GM12878 (cell line): ENCODE data around the gene RAB3B. TPM values are rescaled to one million over a fixed set of nuclear protein-coding genes. Genes with fewer than 3 reads are reported as not detected.

Experiments
- ATAC-seq: fragments of 200-7000 bp; cut with Tn5 transposase; 3 replicates; pipeline ENCODE4 v1.9.1; 2020; ENCODE audit warnings: mild to moderate bottlenecking, moderate library complexity
- BruUV-seq: library from RNA; stranded (reverse); fragments of 400-500 nt; replicated peaks from 2 replicates; lab custom pipeline; 2021; lab: Mats Ljungman, UMichigan
- CTCF ChIA-PET: fragments of 300-600 bp; sonication (Branson Sonifier 250); formaldehyde crosslinking; extraction: SDS; loops from one replicate; lab custom pipeline; 2021; ENCODE audit warnings: inconsistent platforms; lab: Yijun Ruan, JAX
- POLR2A ChIA-PET: fragments of 350-600 bp; formaldehyde crosslinking; extraction: SDS; loops from one replicate; lab custom pipeline; 2021; ENCODE audit warnings: inconsistent platforms; lab: Charles Lee
- RAD21 ChIA-PET: fragments of 300-600 bp; sonication (Branson Sonifier 250); formaldehyde crosslinking; loops from one replicate; lab custom pipeline; 2023; ENCODE audit warnings: antibody characterized with exemption; ENCODE audit not compliant: unreplicated experiment; lab: Charles Lee
- SMC1A ChIA-PET: fragments of 300-600 bp; sonication (Branson Sonifier 250); formaldehyde crosslinking; loops from one replicate; lab custom pipeline; 2023; ENCODE audit not compliant: unreplicated experiment, uncharacterized antibody; lab: Charles Lee
- DNase-seq: peaks from one replicate; pipeline ENCODE4 v3.0.0-alpha.2; 2011; ENCODE audit warnings: low read depth, low spot score
- FAIRE-seq: peaks from 3 replicates; lab custom pipeline; 2011; peaks lifted over from hg19 to GRCh38; lab: Jason Lieb, UNC
- H2AFZ ChIP-seq: 2 replicates; pipeline ENCODE4 v1.6.0; 2011; ENCODE audit warnings: low read depth, low read length, control low read depth; ENCODE audit not compliant: control insufficient read depth
- H3K27ac ChIP-seq: 2 replicates; pipeline ENCODE4 v1.5.1; 2011; ENCODE audit warnings: control low read depth; ENCODE audit not compliant: control insufficient read depth, insufficient read depth
- H3K27me3 ChIP-seq, 2 experiments: replicated peaks in 1 of 2; 2 replicates each; pipeline versions ENCODE4 v1.6.0 to v1.6.1; 2011; ENCODE audit warnings: low read length in 1 of 2; ENCODE audit not compliant: control insufficient read depth in 2 of 2, insufficient read depth in 2 of 2
- H3K36me3 ChIP-seq, 2 experiments: 2 replicates each; pipeline ENCODE4 v1.5.1; 2011; ENCODE audit warnings: low read length in 1 of 2; ENCODE audit not compliant: control insufficient read depth in 2 of 2, insufficient read depth in 2 of 2
- H3K4me1 ChIP-seq: 2 replicates; pipeline ENCODE4 v1.6.1; 2011; ENCODE audit warnings: mild to moderate bottlenecking, low read length, moderate library complexity, mixed read lengths; ENCODE audit not compliant: control insufficient read depth, insufficient read depth
- H3K4me2 ChIP-seq: 2 replicates; pipeline ENCODE4 v1.6.0; 2011; ENCODE audit warnings: control low read depth; ENCODE audit not compliant: control insufficient read depth, insufficient read depth
- H3K4me3 ChIP-seq: fragments of 200-600 bp; sonication (generic); 2 replicates; pipeline ENCODE4 v1.5.1; 2016
- H3K79me2 ChIP-seq: 2 replicates; pipeline ENCODE4 v1.6.0; 2011; ENCODE audit warnings: low read length; ENCODE audit not compliant: control insufficient read depth, insufficient read depth
- H3K9ac ChIP-seq: 2 replicates; pipeline ENCODE4 v1.8.0; 2011; ENCODE audit warnings: low read length, control low read depth, mixed read lengths; ENCODE audit not compliant: control insufficient read depth, insufficient read depth
- H3K9me3 ChIP-seq: replicated peaks from 3 replicates; pipeline ENCODE4 v1.5.1; 2011; ENCODE audit warnings: mild to moderate bottlenecking, low read length; ENCODE audit not compliant: control insufficient read depth, insufficient read depth
- H4K20me1 ChIP-seq: 2 replicates; pipeline ENCODE4 v1.6.0; 2011; ENCODE audit not compliant: control insufficient read depth, insufficient read depth
- HDAC6 ChIP-seq: fragments of 200-600 bp; sonication (generic); IDR thresholded peaks from one replicate; pipeline ENCODE4 v1.8.0; 2017; ENCODE audit warnings: antibody characterized with exemption; ENCODE audit not compliant: unreplicated experiment
- IKZF2 ChIP-seq, 2 experiments: fragments of 450-650 bp; IDR thresholded peaks; 2 replicates each; pipeline ENCODE4 v1.6.1; 2017; ENCODE audit warnings: mild to moderate bottlenecking in 2 of 2, moderate library complexity in 2 of 2
- NFYB ChIP-seq: IDR thresholded peaks from 2 replicates; pipeline ENCODE4 v1.6.1; 2011; ENCODE audit warnings: low read depth, mild to moderate bottlenecking, low read length, improper control_type of control experiment, moderate library complexity; ENCODE audit not compliant: insufficient read depth
- POLR2AphosphoS2 ChIP-seq: IDR thresholded peaks from 2 replicates; pipeline ENCODE4 v1.6.1; 2011; ENCODE audit warnings: low read depth, mild to moderate bottlenecking, low read length, improper control_type of control experiment, moderate library complexity
- POLR2AphosphoS5 ChIP-seq: IDR thresholded peaks from 2 replicates; pipeline ENCODE4 v1.6.1; 2011; ENCODE audit warnings: mild to moderate bottlenecking, low read length, inconsistent platforms
- SIN3A ChIP-seq: IDR thresholded peaks from 2 replicates; pipeline ENCODE4 v1.6.1; 2012; ENCODE audit warnings: low read depth, low read length, improper control_type of control experiment
- SIX5 ChIP-seq: IDR thresholded peaks from 2 replicates; pipeline ENCODE4 v1.6.1; 2011; ENCODE audit warnings: mild to moderate bottlenecking, low read depth, low read length, moderate library complexity; ENCODE audit not compliant: severe bottlenecking
- SP1 ChIP-seq: IDR thresholded peaks from one replicate; pipeline ENCODE4 v1.6.1; 2011; ENCODE audit warnings: low read depth, low read length
- STAT1 ChIP-seq: fragments of 450-650 bp; conservative IDR thresholded peaks from 2 replicates; pipeline ENCODE4 v1.6.1; 2014; ENCODE audit warnings: antibody characterized with exemption, mild to moderate bottlenecking
- SUPT20H ChIP-seq: IDR thresholded peaks from 2 replicates; pipeline ENCODE4 v1.6.1; 2011; ENCODE audit warnings: low read depth, mild to moderate bottlenecking, low read length, moderate library complexity, borderline replicate concordance; ENCODE audit not compliant: control insufficient read depth
- WRNIP1 ChIP-seq: IDR thresholded peaks from 2 replicates; pipeline ENCODE4 v1.6.1; 2011; ENCODE audit warnings: low read depth, low read length, improper control_type of control experiment, borderline replicate concordance
- ZBED1 ChIP-seq: IDR thresholded peaks from 2 replicates; pipeline ENCODE4 v1.6.1; 2016; ENCODE audit warnings: borderline replicate concordance
- WGBS: methylation state at CpG from one replicate; pipeline ENCODE4 v1.1.6; 2016; ENCODE audit warnings: low lambda C conversion rate; ENCODE audit not compliant: insufficient replicate concordance, insufficient coverage; ENCODE audit errors: missing lambda C conversion rate; 5-methylcytosine and 5-hydroxymethylcytosine counted together
- in situ Hi-C: fragments of 300-500 bp; cut with MboI; formaldehyde crosslinking; loops from 9 replicates; pipeline ENCODE4 v1.14.3; 2018; ENCODE audit warnings: mixed read lengths
- intact Hi-C: fragments of 100-400 bp; cut with micrococcal nuclease; formaldehyde crosslinking; loops from one replicate; pipeline ENCODE4 v1.14.2; 2022; ENCODE audit not compliant: unreplicated experiment
- polyA plus RNA-seq, 11 experiments: library from polyadenylated mRNA; depleted of rRNA in 4 of 11; unstranded in 6 of 11; stranded (reverse) in 5 of 11; fragments of >200 nt; fragmentation: Nextera tagmentation in 4 of 11; fragmentation: Illumina TruSeq in 1 of 11; extraction: Ambion mirVana in 4 of 11; extraction: Trizol in 1 of 11; gene quantifications; 1 replicate in 1 of 11; 2 replicates in 10 of 11; pipeline versions ENCODE4 v1.2.1 to v1.2.3, GENCODE V29; 2011 to 2016; ENCODE audit warnings: inconsistent platforms in 2 of 11, missing spikeins in 2 of 11, low read depth in 1 of 11
- total RNA-seq, 4 experiments: library from RNA; depleted of rRNA in 3 of 4; stranded (reverse); fragments of >200 nt in 3 of 4; fragmentation: Illumina TruSeq in 1 of 4; extraction: Trizol in 1 of 4; gene quantifications; 2 replicates each; pipeline versions ENCODE4 v1.2.1 to v1.2.3, GENCODE V29; 2013 to 2021
- TF ChIP-seq, protein P1 (sequence below): fragments of 450-650 bp; IDR thresholded peaks from 2 replicates; pipeline ENCODE4 v1.6.1; 2014; ENCODE audit warnings: mild to moderate bottlenecking
- TF ChIP-seq, protein P2 (sequence below): fragments of 450-650 bp; IDR thresholded peaks from 2 replicates; pipeline ENCODE4 v1.6.1; 2017; ENCODE audit warnings: low read depth, mild to moderate bottlenecking, moderate library complexity
- TF ChIP-seq, protein P3 (sequence below): fragments of 450-650 bp; conservative IDR thresholded peaks from 2 replicates; pipeline ENCODE4 v1.6.1; 2017; ENCODE audit warnings: mild to moderate bottlenecking, moderate library complexity

Gene RAB3B
- total and polyA plus RNA-seq, 10 of the 15 experiments (the other 5 are each of a cell fraction or from before 2014, with no cell fraction given) = 0.05 to 0.32 (median 0.24) TPM

DNA sequence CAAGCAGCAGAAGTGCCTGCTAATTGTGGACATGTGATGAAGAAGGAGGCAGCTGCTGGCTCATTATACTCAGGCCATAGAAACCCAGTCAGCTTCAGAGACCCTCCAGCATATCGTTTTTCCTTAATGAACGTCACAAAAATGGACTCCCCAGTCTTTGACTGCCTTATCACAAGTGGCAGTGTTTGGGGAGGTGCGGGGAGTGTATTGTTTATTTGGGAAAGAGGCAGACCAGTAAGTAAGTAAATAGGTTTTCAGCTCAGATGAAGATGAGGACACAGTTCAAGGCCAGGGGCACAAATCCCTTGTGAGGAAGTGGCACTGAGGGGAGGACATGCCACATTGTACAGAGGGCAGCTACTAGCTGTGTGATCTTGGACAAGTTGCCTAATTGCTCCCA, 68.5 kb downstream of the RAB3B start:
- CTCF ChIA-PET = no interaction called here
- intact Hi-C loops (no loop called here), in situ Hi-C loops (no loop called here)
- H3K4me2 ChIP-seq = no peak overlapping the region
- no peaks in the 10 kb centered on the region for H3K9me3 ChIP-seq
- no peak overlapping the region for H3K27ac ChIP-seq
- RAD21 ChIA-PET = no interaction called here
- H3K36me3 ChIP-seq = no peaks in the 10 kb centered on the region
- SMC1A ChIA-PET = no interaction called here
- no peaks in the 10 kb centered on the region for H3K79me2 ChIP-seq
- no peak overlapping the region for H3K9ac ChIP-seq
- no peak for ATAC-seq
- no peak for TF ChIP-seq ZBED1
- TF ChIP-seq, protein P1, sequence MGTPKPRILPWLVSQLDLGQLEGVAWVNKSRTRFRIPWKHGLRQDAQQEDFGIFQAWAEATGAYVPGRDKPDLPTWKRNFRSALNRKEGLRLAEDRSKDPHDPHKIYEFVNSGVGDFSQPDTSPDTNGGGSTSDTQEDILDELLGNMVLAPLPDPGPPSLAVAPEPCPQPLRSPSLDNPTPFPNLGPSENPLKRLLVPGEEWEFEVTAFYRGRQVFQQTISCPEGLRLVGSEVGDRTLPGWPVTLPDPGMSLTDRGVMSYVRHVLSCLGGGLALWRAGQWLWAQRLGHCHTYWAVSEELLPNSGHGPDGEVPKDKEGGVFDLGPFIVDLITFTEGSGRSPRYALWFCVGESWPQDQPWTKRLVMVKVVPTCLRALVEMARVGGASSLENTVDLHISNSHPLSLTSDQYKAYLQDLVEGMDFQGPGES = no peak
- no peaks in the 10 kb centered on the region for H4K20me1 ChIP-seq
- DNase-seq = no peak
- no peak overlapping the region for H3K4me3 ChIP-seq
- POLR2A ChIA-PET = no interaction called here
- no peaks in the 10 kb centered on the region for H3K27me3 ChIP-seq
- 48% methylated on average over 3 of the region's 3 CpGs for WGBS
- no peaks in the 10 kb centered on the region for H3K4me1 ChIP-seq
- no peak overlapping the region for H2AFZ ChIP-seq
- no peak for FAIRE-seq
- no TSS peak for BruUV-seq

DNA sequence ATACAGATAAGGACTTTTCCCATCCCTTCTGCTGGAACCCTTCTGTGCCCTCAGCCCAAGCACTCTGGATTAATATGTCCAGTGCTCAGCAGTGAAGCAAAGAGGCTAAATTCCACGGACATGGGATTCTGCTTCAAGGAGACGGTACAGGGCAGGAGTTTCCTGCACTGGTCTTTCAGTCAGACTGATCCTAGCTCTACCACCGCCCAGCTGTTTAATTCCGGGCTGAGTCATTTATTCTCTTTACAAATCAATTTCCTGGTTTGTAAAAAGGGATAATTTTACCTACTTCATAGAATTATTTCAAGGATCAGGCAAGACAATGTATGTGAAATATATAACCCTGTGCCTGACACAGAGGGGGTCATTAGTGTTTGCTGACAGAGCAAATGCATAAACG, 70.4 kb downstream of the RAB3B start:
- no peaks in the 10 kb centered on the region for H3K9me3 ChIP-seq
- POLR2A ChIA-PET = no interaction called here
- H3K4me1 ChIP-seq = no peaks in the 10 kb centered on the region
- RAD21 ChIA-PET = no interaction called here
- ATAC-seq (no peak), FAIRE-seq (no peak), DNase-seq (no peak)
- H3K4me2 ChIP-seq = no peak overlapping the region
- no peaks in the 10 kb centered on the region for H3K27me3 ChIP-seq
- no TSS peak for BruUV-seq
- CTCF ChIA-PET = interaction anchor here (1.2 kb wide), 1 partner anchor 48 kb away, joined by 3 read pairs; no protein-coding TSS in a partner anchor
- WGBS = 39% methylated on average over 5 of the region's 5 CpGs
- H3K27ac ChIP-seq = no peak overlapping the region
- H3K36me3 ChIP-seq = no peaks in the 10 kb centered on the region
- no peak overlapping the region for H3K4me3 ChIP-seq
- H3K9ac ChIP-seq = no peak overlapping the region
- H3K79me2 ChIP-seq = no peaks in the 10 kb centered on the region
- in situ Hi-C loops (no loop called here), intact Hi-C loops (no loop called here)
- SMC1A ChIA-PET = no interaction called here
- no peak overlapping the region for H2AFZ ChIP-seq
- H4K20me1 ChIP-seq = no peaks in the 10 kb centered on the region
- TF ChIP-seq SIN3A (no peak), NFYB (no peak), POLR2AphosphoS5 (no peak), SIX5 (no peak), SUPT20H (no peak), IKZF2 (IDR thresholded peaks at IDR 0.05) (no peak), HDAC6 (no peak), SP1 (no peak), WRNIP1 (no peak), STAT1 (no peak), POLR2AphosphoS2 (no peak)
- TF ChIP-seq, protein P2, sequence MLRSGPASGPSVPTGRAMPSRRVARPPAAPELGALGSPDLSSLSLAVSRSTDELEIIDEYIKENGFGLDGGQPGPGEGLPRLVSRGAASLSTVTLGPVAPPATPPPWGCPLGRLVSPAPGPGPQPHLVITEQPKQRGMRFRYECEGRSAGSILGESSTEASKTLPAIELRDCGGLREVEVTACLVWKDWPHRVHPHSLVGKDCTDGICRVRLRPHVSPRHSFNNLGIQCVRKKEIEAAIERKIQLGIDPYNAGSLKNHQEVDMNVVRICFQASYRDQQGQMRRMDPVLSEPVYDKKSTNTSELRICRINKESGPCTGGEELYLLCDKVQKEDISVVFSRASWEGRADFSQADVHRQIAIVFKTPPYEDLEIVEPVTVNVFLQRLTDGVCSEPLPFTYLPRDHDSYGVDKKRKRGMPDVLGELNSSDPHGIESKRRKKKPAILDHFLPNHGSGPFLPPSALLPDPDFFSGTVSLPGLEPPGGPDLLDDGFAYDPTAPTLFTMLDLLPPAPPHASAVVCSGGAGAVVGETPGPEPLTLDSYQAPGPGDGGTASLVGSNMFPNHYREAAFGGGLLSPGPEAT = no peak
- TF ChIP-seq, protein P3, sequence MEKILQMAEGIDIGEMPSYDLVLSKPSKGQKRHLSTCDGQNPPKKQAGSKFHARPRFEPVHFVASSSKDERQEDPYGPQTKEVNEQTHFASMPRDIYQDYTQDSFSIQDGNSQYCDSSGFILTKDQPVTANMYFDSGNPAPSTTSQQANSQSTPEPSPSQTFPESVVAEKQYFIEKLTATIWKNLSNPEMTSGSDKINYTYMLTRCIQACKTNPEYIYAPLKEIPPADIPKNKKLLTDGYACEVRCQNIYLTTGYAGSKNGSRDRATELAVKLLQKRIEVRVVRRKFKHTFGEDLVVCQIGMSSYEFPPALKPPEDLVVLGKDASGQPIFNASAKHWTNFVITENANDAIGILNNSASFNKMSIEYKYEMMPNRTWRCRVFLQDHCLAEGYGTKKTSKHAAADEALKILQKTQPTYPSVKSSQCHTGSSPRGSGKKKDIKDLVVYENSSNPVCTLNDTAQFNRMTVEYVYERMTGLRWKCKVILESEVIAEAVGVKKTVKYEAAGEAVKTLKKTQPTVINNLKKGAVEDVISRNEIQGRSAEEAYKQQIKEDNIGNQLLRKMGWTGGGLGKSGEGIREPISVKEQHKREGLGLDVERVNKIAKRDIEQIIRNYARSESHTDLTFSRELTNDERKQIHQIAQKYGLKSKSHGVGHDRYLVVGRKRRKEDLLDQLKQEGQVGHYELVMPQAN = no peak
